UCSD-AML1 (cell line): ENCODE data around the gene BRF1.

Experiments used
- DNase-seq: peaks from one replicate; lab custom pipeline; 2025; ENCODE audit not compliant: unreplicated experiment; lab: John Stamatoyannopoulos, UW

BRF1 gene

DNA sequence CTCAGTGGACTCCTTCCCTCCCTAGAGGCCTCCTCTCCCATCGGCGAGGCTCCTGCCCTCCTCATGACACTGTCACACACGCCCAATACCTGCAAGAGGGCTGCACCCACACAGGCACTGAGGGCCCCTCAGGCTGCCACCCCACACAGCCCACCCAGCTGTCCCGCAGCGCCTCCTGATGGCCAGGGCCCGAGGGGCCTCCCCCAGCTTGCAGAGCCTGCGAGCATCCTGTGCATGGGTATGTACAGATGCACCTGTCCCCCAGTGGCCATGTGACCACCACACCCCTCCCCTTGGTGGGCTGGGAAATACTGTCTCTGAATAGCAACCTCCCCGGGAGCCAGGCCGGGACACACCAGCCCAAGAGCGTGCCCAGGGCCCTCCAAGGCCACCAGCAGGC lies 100.7 kb downstream of the BRF1 start:
- DNase-seq: no peak

DNA sequence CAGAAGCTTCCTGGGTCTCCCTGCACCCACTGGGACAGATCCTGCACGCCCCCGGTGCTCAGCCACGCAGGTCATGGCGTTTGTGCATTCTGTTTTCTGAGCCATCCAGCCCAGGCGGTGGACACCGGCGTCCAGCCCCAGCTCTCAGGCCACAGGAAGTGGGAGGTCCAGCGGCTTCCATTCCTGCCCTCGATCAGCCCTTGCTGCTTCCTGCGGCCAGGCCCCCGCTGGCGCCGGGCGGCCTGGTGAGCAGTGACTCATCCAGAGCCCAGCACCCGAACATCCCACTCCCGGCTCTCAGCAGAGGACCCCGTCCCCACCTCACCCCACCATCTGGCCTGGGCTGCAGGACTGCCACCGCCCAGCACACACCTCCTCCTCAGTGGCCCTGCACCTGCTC lies 101.7 kb downstream of the BRF1 start:
- DNase-seq: peak; percentile 54

DNA sequence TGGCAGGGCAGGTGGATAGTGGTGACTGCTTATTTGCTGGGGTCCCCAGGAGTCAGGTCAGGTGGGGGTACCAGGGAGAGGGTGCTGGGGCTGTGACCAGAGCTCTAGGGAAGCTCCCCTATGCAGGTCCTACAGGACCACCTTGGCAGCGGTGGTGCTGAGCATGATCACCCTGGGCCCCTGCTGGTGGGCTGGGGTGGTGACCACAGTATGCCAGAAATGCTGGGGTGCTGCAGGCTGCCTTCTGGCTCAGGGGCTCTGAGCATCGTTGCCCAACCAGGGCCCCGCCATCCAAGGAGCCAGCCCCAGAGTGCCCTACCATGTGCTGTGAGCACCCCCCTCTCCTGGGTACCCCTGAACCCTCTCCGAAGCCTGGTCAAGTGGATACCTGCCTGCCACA lies 102.2 kb downstream of the BRF1 start:
- no peak for DNase-seq

DNA sequence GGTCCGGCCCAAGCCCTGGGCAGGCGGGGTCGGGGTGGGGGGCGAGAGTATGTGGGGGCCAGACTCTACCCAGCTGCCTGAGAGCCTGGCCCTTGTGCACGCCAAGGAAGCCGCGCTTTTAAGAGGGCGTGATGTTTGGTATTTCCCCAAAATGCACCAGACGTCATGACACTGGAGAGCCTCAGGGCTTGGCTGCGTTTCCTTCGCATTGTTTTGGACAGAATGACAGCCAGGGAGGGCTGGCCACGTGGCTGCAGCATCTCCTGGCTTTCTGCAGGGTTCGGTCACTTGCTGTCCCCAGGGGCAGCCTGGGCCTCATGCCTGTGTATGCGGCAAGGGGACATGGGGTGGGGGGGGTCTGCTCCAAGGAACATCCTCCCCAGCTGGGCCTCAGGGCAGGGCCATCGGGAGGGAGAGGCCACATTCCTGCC lies 103.6 kb downstream of the BRF1 start:
- DNase-seq: no peak

DNA sequence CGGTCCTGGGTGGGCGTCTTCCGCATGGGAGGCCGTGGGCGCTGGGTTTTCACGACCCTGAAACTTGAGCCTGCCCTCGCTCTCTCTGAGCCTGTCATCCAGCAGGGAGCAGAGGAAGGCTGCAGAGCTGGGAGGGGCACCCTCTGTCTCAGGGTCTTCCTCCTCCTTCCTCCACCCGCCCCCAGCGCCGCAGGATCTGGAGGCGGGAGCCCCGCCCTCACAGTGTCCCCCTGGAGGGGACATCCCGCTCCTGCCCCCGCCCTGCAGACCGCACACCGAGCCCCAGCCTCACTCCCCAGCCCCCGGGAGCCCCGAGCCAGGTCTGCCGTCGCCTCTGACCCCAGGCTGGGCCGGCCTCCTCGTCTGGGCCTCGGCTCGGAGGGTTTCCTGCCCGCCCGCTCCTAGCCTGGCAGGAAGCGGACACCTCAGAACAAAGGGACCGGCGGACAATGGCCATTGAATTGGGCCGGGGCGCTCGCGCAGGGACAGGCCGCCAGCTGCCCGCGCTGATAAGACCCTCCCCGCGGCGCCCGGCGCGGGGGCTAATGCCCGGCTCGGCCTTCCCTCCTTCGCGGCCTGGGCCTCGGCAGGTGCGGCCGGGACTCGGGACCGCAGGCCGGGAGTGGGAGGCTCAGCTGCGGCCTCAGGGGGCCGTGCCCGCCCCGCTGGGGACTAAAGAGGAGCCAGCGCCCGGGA lies 104.4 kb downstream of the BRF1 start:
- no peak for DNase-seq

DNA sequence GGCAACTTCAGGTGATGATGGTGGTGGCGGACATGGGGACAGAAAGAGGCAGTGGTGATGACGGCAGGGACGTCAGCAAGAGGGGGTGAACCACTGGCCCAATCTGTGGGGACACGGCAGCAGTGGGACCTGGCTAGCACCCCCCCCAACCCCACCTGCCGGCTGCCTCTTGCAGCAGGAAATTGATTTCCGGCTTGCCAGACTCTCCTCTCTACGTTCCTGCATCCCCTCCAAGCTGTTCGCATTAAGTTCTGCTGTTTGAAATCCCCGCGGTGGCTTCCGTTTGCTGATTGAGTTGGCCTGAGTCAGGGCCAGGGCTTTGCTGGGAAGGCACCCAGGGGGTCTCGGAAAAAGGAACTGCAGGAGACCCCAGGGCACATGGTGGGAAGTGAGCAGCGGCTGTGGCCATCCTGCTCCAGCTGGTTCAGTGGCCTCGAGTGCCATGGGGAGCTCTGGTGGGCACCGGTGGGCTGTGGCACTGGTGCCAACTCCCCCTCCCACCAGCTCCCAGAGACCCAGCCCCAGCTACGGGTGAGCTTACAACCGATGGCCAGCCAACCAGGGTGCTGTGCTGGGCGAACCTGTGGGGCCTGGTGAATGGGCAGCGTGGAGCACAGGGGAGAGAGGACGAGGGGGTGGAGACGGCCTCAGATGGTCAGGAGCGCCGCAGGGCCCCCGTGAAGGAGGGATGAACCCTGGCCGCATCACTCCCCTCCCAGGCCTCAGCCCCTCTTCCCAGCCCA lies 105.1 kb downstream of the BRF1 start:
- DNase-seq: peak; percentile 34

DNA sequence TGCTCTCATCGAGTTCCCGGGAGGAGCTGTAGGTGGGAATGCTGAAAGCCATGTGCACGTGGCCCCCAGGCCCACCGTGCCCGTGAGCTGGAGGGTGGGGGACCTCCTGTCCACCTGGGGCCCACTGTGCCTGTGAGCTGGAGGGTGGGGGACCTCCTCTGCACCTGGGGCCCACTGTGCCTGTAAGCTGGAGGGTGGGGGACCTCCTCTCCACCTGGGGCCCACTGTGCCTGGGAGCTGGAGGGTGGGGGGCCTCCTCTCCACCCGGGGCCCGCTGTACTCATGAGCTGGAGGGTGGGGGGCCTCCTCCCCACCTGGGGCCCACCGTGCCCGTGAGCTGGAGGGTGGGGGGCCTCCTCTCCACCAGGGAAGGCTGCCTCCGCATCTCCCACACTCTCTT lies 105.8 kb downstream of the BRF1 start:
- no peak for DNase-seq

DNA sequence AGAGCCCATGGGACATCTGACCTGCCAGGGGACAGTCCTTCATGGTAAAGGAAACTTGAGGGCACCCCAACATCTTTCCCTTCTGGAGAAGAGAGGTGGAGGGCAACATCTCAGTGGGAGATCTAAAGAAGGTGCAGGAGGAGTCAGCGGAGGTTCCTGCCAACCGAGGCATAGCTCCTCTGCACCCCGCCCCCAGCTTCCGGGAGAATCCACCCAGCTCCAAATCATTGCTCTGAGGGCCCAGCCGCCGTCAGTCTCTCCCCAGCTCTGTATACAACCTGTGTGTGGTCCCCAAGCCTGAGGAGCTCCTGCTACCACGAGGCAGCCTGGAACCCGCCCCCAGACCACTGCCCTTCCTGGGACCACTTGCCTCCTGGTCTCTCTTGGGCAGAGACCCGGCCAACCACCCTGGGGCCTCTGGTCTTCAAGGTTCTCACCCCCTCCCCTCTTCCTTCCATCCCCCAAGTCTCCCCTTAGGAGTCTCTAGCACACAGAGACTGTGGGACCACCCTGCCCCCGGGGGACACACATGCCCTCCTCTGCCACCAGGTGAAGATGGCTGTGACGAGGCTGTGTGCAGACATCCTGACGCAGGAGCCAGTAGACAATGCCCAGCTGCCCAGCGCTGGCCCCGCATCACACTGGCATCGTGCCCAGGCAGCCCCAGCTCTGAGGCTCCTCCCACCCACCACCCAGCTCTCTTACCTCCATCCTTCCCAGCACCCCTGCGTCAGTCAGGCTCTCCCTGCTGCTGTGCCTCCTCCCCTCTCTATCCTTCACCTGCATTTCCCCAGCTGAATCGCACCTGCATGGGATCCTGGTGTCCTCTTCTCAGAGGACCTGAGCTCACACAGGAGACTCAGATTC lies 106.7 kb downstream of the BRF1 start:
- DNase-seq: peak; percentile 33

DNA sequence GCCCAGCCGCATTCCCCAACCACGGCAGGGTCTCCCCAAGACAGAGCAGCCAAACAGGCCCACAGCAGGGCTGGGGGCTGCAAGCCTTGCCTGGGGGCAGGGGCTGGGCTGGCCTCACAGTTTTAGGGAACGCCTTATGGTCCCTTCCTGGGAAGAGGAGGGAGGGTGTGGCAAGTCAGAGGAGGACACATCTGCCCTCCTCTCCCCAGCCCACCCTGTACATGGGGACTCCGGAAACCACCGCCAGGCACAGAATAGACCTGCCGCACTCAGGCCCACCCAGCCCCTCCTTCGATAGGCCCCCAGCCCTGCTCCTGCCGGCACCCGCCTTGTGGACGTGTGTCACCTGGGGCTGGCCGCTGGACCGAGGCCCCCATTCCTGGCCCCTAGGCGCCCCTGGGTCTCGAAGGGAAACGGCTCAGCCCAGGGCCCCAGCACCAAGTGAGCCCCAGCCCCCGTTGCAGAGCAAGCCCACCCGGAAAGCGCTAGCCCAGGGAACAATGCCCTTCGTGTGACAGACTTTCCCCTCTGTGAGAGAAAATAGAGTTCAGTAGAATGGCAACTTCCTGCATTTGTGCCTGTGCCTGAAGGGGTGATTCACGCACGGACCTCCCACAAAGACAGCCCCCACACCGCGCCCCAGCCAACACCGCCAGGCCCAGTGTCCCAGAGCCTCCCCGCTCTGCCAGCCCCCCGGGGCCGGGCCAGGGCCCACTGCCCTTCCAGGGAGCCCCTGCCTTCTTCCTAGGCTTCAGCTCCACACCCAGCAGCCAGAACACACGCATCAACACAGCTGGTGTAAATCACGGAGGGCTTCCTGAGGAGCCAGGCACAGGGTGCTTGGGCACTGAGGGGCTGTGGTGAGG lies 107.7 kb downstream of the BRF1 start:
- peak; percentile 38 for DNase-seq

DNA sequence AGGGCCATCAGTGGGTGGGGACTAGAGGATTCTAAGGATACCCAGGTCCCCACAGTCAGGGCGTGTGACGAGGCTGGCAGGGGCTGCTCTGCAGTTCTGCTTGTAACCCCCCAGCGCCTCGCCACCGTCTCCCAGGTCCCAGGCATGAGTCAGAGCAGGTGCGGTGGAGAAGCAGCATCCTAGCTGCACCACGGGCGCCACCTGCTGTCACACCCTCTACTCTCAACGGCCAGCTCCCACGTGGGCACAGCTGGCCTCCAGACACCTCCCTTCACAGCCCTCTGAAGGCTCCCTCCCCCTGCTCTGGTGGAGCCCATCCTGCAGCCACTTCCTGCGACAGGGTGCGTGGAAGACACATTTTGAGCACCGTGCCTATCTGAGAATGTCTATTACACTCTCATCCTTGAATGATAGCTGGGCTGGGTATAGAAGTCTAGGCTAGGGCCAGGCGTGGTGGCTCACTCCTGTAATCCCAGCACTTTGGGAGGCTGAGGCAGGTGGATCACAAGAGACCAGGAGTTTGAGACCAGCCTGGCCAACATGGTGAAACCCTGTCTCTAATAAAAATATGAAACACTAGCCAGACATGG lies 112.8 kb downstream of the BRF1 start:
- DNase-seq: peak; percentile 30

DNA sequence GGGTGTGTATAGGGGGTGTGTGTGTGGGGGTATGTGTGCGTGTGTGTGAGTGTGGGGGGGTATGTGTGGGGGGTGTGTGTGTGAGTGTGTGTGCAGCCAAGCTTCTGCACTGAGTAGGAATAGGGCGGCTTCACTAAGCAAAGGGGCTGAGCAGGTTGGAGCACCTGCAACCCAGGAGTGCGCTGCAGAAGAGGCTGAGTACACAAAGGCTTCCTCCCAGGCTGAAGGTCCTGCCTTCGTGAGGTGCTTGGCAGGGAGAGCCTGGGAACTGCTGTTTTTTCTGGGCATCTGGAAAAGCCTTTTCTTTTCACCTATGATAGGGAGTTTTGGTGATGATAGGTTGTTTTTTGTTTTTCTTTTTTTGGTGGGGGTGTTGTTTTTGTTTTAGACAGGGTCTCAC lies 113.7 kb downstream of the BRF1 start:
- DNase-seq: no peak

DNA sequence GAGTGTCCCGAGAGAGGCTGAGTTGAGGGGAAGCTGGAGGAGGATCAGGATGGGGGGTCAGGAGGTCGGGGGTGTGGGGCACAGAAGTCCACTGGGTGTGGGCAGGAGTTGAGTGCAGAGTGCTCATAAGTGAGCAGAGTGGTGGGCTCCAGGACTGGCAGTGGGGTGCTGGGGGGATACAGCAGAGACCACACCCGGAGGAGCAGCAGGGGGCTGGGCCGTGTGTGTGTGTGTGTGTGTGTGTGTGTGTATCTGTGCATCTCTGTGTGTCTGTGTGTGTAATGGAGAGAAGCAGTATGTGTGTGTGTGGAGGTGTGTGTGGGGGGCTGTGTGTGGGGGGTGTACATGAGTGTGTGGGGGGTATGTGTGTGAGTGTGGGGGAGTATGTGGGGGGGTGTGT lies 114.8 kb downstream of the BRF1 start:
- no peak for DNase-seq

DNA sequence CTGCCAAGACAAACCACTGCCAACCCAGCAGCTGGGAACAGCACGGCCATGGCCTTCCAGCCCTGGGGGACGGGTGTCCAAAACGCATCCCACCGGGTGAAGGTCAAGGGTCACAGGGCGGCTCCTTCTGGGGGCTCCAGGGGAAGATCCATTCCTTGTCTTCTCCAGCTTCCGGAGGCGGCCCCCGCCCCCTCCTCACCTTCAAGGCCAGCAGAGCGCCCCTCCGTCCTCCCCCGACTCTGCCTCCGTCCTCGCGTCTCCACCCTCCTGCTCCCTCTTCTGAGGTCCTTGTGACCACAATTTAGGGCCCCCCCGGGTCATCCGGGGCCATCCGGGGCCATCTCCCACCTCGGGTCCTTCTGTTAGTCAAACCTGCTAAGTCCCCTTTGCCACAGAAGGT lies 115.8 kb downstream of the BRF1 start:
- no peak for DNase-seq

DNA sequence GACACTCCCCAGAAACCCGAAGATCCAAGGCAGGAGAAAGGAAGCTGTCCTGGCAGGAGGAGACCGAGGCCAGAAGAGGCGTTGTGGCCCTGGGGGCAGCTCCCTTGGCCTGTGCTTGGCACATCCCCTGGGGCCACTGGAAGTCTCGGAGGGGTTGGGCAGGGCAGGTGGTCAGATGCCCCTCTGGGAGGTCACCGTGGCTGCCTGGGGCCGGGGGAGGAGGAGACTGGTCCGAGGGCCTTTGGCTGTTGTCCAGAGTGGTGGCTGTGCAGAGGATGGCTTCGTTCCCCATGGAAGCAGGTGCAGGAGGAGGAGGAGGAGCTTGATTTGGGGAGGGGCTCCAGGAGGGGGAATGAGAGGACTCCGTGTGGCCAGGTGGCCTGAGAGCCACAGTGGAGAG lies 116.3 kb downstream of the BRF1 start:
- no peak for DNase-seq

DNA sequence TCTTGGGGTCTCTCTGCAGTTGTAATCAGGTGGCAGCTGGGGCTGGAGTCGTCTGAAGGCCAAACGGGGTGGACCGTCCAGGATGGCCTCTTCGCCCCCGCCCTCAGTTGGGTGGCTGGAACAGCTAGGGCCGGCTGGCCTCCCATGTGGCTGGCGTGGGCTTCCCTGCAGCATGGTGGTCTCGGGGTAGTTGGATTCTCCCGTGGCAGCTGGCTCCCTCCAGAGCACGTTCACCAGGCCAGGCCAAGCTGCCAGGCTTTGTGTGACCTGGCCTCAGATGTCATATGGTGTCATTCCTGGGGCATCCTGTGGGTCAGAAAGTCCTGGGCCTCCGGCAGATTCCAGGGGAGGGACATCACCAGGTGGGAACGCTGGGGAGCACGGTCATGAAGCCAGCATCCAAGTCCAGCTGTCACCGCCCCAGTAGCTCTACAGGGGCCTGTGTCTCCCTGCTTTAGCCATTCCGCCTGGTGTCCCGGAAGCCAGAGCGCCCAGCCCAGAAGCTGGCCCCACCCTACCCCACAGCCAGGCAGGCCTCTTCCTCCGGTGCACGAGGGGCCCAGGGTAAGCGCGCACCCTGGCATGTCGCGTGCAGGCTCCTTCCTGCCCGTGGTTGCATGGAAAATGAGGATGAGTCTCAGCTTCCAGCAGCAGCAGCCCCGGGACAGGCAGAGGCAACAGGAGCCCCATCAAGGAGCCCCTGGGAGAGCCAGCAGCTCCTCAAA lies 118.3 kb downstream of the BRF1 start:
- peak; percentile 60 for DNase-seq

DNA sequence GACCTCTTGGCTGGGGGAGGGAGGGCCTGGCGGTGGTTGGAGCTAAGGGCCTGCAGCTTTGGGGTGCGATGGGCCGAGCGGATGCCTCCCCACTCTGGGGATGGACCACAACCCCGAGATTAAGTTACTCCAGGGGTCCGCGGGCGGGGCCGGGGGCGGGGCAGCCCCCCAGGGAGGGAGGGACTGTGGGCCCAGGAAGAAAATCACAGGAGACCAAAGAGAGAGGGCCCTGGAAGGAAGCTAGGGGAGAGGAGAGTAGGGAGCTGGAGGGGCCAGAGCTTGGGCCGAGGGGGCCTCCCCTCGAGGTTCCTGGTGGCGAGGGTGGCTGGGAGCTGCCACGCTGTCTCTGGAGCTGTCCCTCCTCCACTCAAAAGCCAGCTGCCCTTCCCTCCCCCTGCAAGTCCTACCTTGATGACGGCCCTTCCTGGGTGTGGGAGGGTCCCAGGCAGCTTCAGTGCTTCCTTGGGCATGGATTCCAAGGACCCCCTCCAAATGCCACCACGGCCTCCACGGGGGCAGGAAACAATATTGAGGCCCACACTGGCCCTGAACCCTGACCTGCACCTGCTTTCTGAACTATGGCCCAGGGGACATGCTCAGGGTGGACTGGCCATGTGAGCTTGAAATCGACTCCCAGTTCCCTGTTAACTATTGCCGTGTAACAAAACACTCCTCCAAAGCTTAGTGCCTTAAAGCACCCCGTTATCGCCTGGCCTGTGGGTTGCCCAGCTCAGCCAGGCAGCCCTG lies 119.1 kb downstream of the BRF1 start:
- DNase-seq: no peak

DNA sequence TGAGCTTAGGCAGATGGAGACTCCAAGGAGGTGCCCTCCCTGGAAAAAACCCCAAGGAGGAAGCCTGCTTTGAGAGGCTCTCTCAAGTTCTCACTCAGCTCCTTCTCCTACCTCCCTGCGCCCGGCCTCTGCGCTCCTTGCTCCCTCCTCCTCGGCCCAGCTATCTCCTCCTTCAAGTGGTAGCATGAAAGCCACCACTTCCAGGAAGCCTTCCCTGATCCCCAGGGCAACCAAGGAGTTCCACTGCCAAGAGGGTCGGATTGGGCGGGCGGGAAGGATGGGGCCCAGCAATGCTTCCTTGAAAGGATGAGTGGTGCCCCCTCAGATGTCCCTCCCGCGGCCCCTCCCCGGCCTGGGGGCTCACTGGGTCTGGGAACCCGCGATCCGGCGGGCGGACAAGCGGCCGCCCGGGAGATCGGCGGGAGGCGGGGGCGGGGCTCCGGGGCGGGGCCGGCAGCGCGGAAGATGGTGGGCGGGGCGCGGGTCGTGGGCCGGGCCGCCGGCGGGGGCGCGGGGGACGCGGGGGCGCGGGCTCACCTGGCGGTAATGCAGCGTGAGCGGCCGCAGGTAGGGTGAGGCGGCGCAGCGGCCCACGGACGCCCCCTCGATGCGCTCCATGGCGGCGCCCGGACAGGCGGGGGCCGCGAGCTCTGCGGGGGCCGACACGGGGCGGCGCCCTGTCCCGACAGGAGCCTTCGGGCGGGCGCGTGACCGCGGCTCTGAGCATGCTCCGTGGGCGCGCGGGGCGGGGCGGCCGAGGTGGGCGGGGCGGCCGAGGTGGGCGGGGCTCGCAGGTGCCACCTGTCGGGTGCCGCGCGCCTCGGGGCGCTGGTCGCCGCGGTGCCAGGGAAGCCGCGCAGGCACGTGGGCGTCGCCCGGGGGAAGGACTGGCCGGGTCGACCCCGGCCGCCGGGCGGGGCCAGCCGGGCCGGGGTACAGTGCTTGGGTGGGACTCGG lies 119.9 kb downstream of the BRF1 start, which contains the start of gene NUDT14:
Gene NUDT14, minus strand, starts transcription at position 721 of the 957 bp plus-strand sequence. Its CDS starts 103 bp downstream, at position 618.
- DNase-seq: peak; percentile 76

DNA sequence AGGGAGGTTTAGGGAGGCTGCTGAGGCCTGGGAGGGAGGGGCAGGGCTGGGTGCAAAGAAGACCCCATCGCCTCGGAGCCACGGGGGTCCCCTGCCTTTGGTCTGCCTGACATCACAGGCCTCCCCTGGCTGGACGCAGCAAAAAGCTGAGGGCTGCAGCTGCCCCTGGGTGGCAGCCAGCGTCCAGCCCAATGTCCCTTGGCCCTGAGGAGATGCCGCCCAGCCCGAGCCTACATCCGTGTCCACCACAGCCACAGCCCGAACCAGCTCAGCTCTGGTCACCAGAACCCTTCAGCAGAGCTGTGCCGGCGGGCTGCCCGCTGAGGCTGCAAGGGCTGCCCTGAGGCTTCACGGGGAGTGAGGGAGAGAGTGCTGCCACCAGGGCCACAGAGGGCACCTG lies 121.6 kb downstream of the BRF1 start:
- DNase-seq: no peak
